ENCODE measurements around the gene B4GALNT3. TPM values are rescaled to one million over a fixed set of nuclear protein-coding genes. Genes with fewer than 3 reads are reported as not detected.

The B4GALNT3 gene
- total and polyA plus RNA-seq, 2 of the 13 experiments (the other 11 are each of a cell fraction or from before 2014, with no cell fraction given): 3.2 to 4.4 TPM

GRCh38 chr12:569803-570434 lies 110.2 kb downstream of the B4GALNT3 start (continued):
- TF ChIP-seq MAFG (CRISPR knock-in tag; IDR thresholded peaks at IDR 0.05): no peak
- TF ChIP-seq CREBL2 (CRISPR knock-in tag; IDR thresholded peaks at IDR 0.05; ENCODE audit: borderline replicate concordance): no peak
- TF ChIP-seq NCOA5 (CRISPR knock-in tag; IDR thresholded peaks at IDR 0.05): no peak
- no peak; the same call in 1 of the 2 replicates for TF ChIP-seq ZNF33A (CRISPR knock-in tag; IDR thresholded peaks at IDR 0.05; ENCODE audit: borderline replicate concordance)
- peak; percentile 50; the same call in 1 of the 2 replicates for TF ChIP-seq ATF2 (CRISPR knock-in tag; IDR thresholded peaks at IDR 0.05)
- TF ChIP-seq CBX5 (CRISPR knock-in tag; IDR thresholded peaks at IDR 0.05; ENCODE audit: borderline replicate concordance): no peak
- peak; percentile 63; the same call in 1 of the 2 replicates for TF ChIP-seq ZNF567 (CRISPR knock-in tag; IDR thresholded peaks at IDR 0.05; ENCODE audit: borderline replicate concordance)
- no peak for TF ChIP-seq RORA (CRISPR knock-in tag; IDR thresholded peaks at IDR 0.05)
- no peak for TF ChIP-seq ZNF318 (CRISPR knock-in tag; IDR thresholded peaks at IDR 0.05)
- no peak for TF ChIP-seq RELA (CRISPR knock-in tag; IDR thresholded peaks at IDR 0.05)
- no peak for TF ChIP-seq ZNF773 (CRISPR knock-in tag; IDR thresholded peaks at IDR 0.05; ENCODE audit: borderline replicate concordance)
- no peak; the same call in 1 of the 2 replicates for TF ChIP-seq TGIF2 (CRISPR knock-in tag; IDR thresholded peaks at IDR 0.05)
- TF ChIP-seq KDM3A (CRISPR knock-in tag; IDR thresholded peaks at IDR 0.05; ENCODE audit: low read depth): peak; percentile 94
- peak; percentile 70; the same call in 1 of the 2 replicates for TF ChIP-seq TARDBP (CRISPR knock-in tag; IDR thresholded peaks at IDR 0.05)
- no peak for TF ChIP-seq HMGXB3 (CRISPR knock-in tag; IDR thresholded peaks at IDR 0.05; ENCODE audit: borderline replicate concordance)
